Loucy (cell line): ENCODE data around the gene LRRC4C.

Experiments used
- H2AFZ ChIP-seq: fragments of 200-600 bp; sonication (generic); 2 replicates; pipeline ENCODE4 v1.6.0; 2016; ENCODE audit warnings: antibody characterized with exemption, mild to moderate bottlenecking, low read length, moderate library complexity
- H3F3A ChIP-seq: fragments of 200-600 bp; 2 replicates; pipeline ENCODE4 v1.6.0; 2016; ENCODE audit warnings: antibody characterized with exemption, low read depth, mild to moderate bottlenecking
- H3K27me3 ChIP-seq: fragments of 200-600 bp; sonication (generic); 2 replicates; pipeline ENCODE4 v1.6.1; 2014; ENCODE audit warnings: low read length, mild to moderate bottlenecking; ENCODE audit not compliant: insufficient read depth, poor library complexity, severe bottlenecking
- H3K36me3 ChIP-seq: fragments of 200-600 bp; sonication (generic); 2 replicates; pipeline ENCODE4 v1.6.1; 2016; ENCODE audit warnings: low read length; ENCODE audit not compliant: insufficient read depth
- H3K4me1 ChIP-seq: fragments of 200-600 bp; sonication (generic); 2 replicates; pipeline ENCODE4 v1.5.1; 2014; ENCODE audit warnings: low read length, mild to moderate bottlenecking; ENCODE audit not compliant: insufficient read depth, poor library complexity, severe bottlenecking
- H3K4me2 ChIP-seq: fragments of 200-600 bp; sonication (generic); 2 replicates; pipeline ENCODE4 v1.6.0; 2014; ENCODE audit warnings: antibody characterized with exemption, low read length, low read depth, mild to moderate bottlenecking; ENCODE audit not compliant: poor library complexity, severe bottlenecking
- H3K4me3 ChIP-seq: fragments of 200-600 bp; sonication (generic); 2 replicates; pipeline ENCODE4 v1.5.1; 2014; ENCODE audit warnings: low read length, mild to moderate bottlenecking, mixed read lengths; ENCODE audit not compliant: poor library complexity, severe bottlenecking
- H3K79me2 ChIP-seq: fragments of 200-600 bp; sonication (generic); 2 replicates; pipeline ENCODE4 v1.6.1; 2014; ENCODE audit warnings: low read length; ENCODE audit not compliant: insufficient read depth
- H3K9ac ChIP-seq: fragments of 200-600 bp; sonication (generic); 2 replicates; pipeline ENCODE4 v1.6.0; 2014; ENCODE audit warnings: mild to moderate bottlenecking, low read depth, low read length, moderate library complexity; ENCODE audit not compliant: poor library complexity, severe bottlenecking
- H3K9me2 ChIP-seq: fragments of 200-600 bp; sonication (generic); replicated peaks from 2 replicates; pipeline ENCODE4 v1.6.1; 2016; ENCODE audit warnings: low read depth, low read length, mixed read lengths
- H3K9me3 ChIP-seq: fragments of 200-600 bp; sonication (generic); 2 replicates; pipeline ENCODE4 v1.6.1; 2014; ENCODE audit warnings: mild to moderate bottlenecking, antibody characterized with exemption, low read length, low read depth; ENCODE audit not compliant: insufficient read depth
- H4K20me1 ChIP-seq: fragments of 200-600 bp; sonication (generic); 2 replicates; pipeline ENCODE4 v1.6.0; 2014; ENCODE audit warnings: antibody characterized with exemption, low read length, mild to moderate bottlenecking; ENCODE audit not compliant: insufficient read depth, poor library complexity, severe bottlenecking
- CTCF ChIP-seq: fragments of 200-600 bp; sonication (generic); conservative IDR thresholded peaks from 2 replicates; pipeline ENCODE4 v1.5.1; 2014; ENCODE audit warnings: mild to moderate bottlenecking, antibody characterized with exemption, low read length
- EZH2phosphoT487 ChIP-seq: fragments of 200-600 bp; IDR thresholded peaks from 2 replicates; pipeline ENCODE4 v1.6.1; 2018; ENCODE audit warnings: antibody characterized with exemption, mild to moderate bottlenecking, moderate library complexity, borderline replicate concordance

Gene LRRC4C

GRCh38 chr11:41419901-41420300 is 39.6 kb downstream of the LRRC4C start:
- Histone ChIP-seq H3K9ac (no peak overlapping the region), H3K9me3 (no peaks in the 10 kb centered on the region), H4K20me1 (no peaks in the 10 kb centered on the region), H3K4me3 (no peak overlapping the region), H3K79me2 (no peaks in the 10 kb centered on the region), H3F3A (no peaks in the 10 kb centered on the region), H3K27me3 (no peaks in the 10 kb centered on the region), H3K4me2 (no peak overlapping the region), H3K36me3 (no peaks in the 10 kb centered on the region), H2AFZ (no peak overlapping the region), H3K4me1 (no peaks in the 10 kb centered on the region), H3K9me2 (no peaks in the 10 kb centered on the region)
- TF ChIP-seq EZH2phosphoT487 (no peak), CTCF (no peak)

GRCh38 chr11:41414771-41415440 is 44.5 kb downstream of the LRRC4C start:
- Histone ChIP-seq H3K27me3 (no peaks in the 10 kb centered on the region), H3K9me2 (no peaks in the 10 kb centered on the region), H3K4me3 (no peak overlapping the region), H3K36me3 (no peaks in the 10 kb centered on the region), H3K4me2 (no peak overlapping the region), H3K9ac (no peak overlapping the region), H3K9me3 (no peaks in the 10 kb centered on the region), H4K20me1 (no peaks in the 10 kb centered on the region), H3F3A (no peaks in the 10 kb centered on the region), H3K4me1 (no peaks in the 10 kb centered on the region), H2AFZ (no peak overlapping the region), H3K79me2 (no peaks in the 10 kb centered on the region)
- no peak for TF ChIP-seq CTCF
- TF ChIP-seq EZH2phosphoT487, result no peak

GRCh38 chr11:41413843-41414242 is 45.6 kb downstream of the LRRC4C start:
- Histone ChIP-seq H2AFZ (no peak overlapping the region), H3F3A (no peaks in the 10 kb centered on the region), H3K9me2 (no peaks in the 10 kb centered on the region), H3K79me2 (no peaks in the 10 kb centered on the region), H4K20me1 (no peaks in the 10 kb centered on the region), H3K4me1 (no peaks in the 10 kb centered on the region), H3K27me3 (no peaks in the 10 kb centered on the region), H3K9ac (no peak overlapping the region), H3K4me2 (no peak overlapping the region), H3K9me3 (no peaks in the 10 kb centered on the region), H3K36me3 (no peaks in the 10 kb centered on the region), H3K4me3 (no peak overlapping the region)
- TF ChIP-seq EZH2phosphoT487 (no peak), CTCF (no peak)
